Kidney capillary endothelial cell (primary cell): Measurements from ENCODE around the gene SERF1A.
"Not testable (repeated sequence)": the region's sequence is repeated elsewhere in the genome, so short reads cannot be mapped to it uniquely, and the experiment has no call there.

ENCODE experiments used
- DNase-seq: peaks from one replicate; pipeline ENCODE4 v3.0.0-alpha.2; 2018; ENCODE audit warnings: low spot score

Gene SERF1A

GRCh38 chr5:70900533-70901271 is at the start of gene SERF1A:
Gene SERF1A (plus strand): TSS chr5:70900669. CDS start chr5:70900870, 201 bp downstream.
- DNase-seq: not testable (repeated sequence)

- DNase-seq: not testable (repeated sequence)
Measured at GRCh38 chr5:70866778-70867177, 33.7 kb upstream of the SERF1A start.

- DNase-seq: not testable (repeated sequence)
Measured at GRCh38 chr5:70870626-70871025, 29.8 kb upstream of the SERF1A start.

GRCh38 chr5:70896076-70896475 is 4.4 kb upstream of the SERF1A start:
- DNase-seq: not testable (repeated sequence)

GRCh38 chr5:70901272-70901571 is 753 bp downstream of the SERF1A start:
- DNase-seq: not testable (repeated sequence)

- DNase-seq: not testable (repeated sequence)
Measured at GRCh38 chr5:70906624-70907023, 6.2 kb downstream of the SERF1A start.

- not testable (repeated sequence) for DNase-seq
Measured at GRCh38 chr5:70916829-70917228, 16.4 kb downstream of the SERF1A start.

- not testable (repeated sequence) for DNase-seq
Measured at GRCh38 chr5:70925211-70925562, 24.7 kb downstream of the SERF1A start.

- not testable (repeated sequence) for DNase-seq
Measured at GRCh38 chr5:70931709-70932368, 31.4 kb downstream of the SERF1A start.

- DNase-seq: not testable (repeated sequence)
Measured at GRCh38 chr5:70932560-70932959, 32.1 kb downstream of the SERF1A start.

- not testable (repeated sequence) for DNase-seq
Measured at GRCh38 chr5:70953068-70953467, 52.6 kb downstream of the SERF1A start.
